IMR-90 (cell line): Measurements from ENCODE around the gene MTLN. TPM values are rescaled to one million over a fixed set of nuclear protein-coding genes. Genes with fewer than 3 reads are reported as not detected.
"Not testable (repeated sequence)": the region's sequence is repeated elsewhere in the genome, so short reads cannot be mapped to it uniquely, and the experiment has no call there.

Experiments used
- ATAC-seq: fragments of 200-7000 bp; cut with Tn5 transposase; 2 replicates; pipeline ENCODE4 v1.9.1; 2020; ENCODE audit warnings: low read depth, mild to moderate bottlenecking, moderate library complexity
- BruUV-seq: library from RNA; stranded (reverse); fragments of 400-500 nt; replicated peaks from 2 replicates; lab custom pipeline; 2021; lab: Mats Ljungman, UMichigan
- CTCF ChIA-PET: fragments of 300-600 bp; formaldehyde crosslinking; extraction: SDS; loops from one replicate; lab custom pipeline; 2021; ENCODE audit warnings: antibody characterized with exemption; lab: Yijun Ruan, JAX
- POLR2A ChIA-PET: fragments of 300-600 bp; sonication (Branson Sonifier 250); formaldehyde crosslinking; loops from one replicate; lab custom pipeline; 2022; ENCODE audit warnings: antibody characterized with exemption; ENCODE audit not compliant: unreplicated experiment; lab: Charles Lee
- DNase-seq: peaks from one replicate; pipeline ENCODE4 v3.0.0; 2013
- H2AFZ ChIP-seq: replicated peaks from 2 replicates; pipeline ENCODE3; 2013; ENCODE audit warnings: low read length, mild to moderate bottlenecking; ENCODE audit not compliant: poor library complexity
- H2AK5ac ChIP-seq: 2 replicates; pipeline ENCODE4 v1.6.1; 2013; ENCODE audit warnings: low read depth, low read length, inconsistent platforms
- H2AK9ac ChIP-seq: replicated peaks from 2 replicates; pipeline ENCODE3; 2013; ENCODE audit warnings: mild to moderate bottlenecking, low read depth, low read length, moderate library complexity; ENCODE audit not compliant: poor library complexity
- H2BK120ac ChIP-seq: 2 replicates; pipeline ENCODE4 v1.6.1; 2013; ENCODE audit warnings: low read depth, low read length, inconsistent platforms
- H2BK15ac ChIP-seq: 3 replicates; pipeline ENCODE4 v1.6.1; 2013; ENCODE audit warnings: low read depth, low read length, inconsistent platforms
- H2BK20ac ChIP-seq: 2 replicates; pipeline ENCODE4 v1.6.1; 2013; ENCODE audit warnings: low read depth, mild to moderate bottlenecking, inconsistent platforms, low read length, moderate library complexity
- H2BK5ac ChIP-seq: 2 replicates; pipeline ENCODE4 v1.6.1; 2013; ENCODE audit warnings: mild to moderate bottlenecking, low read depth, low read length, inconsistent platforms; ENCODE audit not compliant: poor library complexity, severe bottlenecking
- H3K14ac ChIP-seq: replicated peaks from 2 replicates; pipeline ENCODE4 v1.6.1; 2013; ENCODE audit warnings: low read depth, low read length, inconsistent platforms
- H3K18ac ChIP-seq: 2 replicates; pipeline ENCODE4 v1.6.1; 2013; ENCODE audit warnings: low read depth, low read length, control low read depth
- H3K23ac ChIP-seq: 2 replicates; pipeline ENCODE4 v1.6.1; 2013; ENCODE audit warnings: low read depth, low read length, inconsistent platforms
- H3K27ac ChIP-seq: 2 replicates; pipeline ENCODE4 v1.5.1; 2013; ENCODE audit warnings: mild to moderate bottlenecking, control low read depth, low read length; ENCODE audit not compliant: insufficient read depth
- H3K27me3 ChIP-seq: 2 replicates; pipeline ENCODE4 v1.6.1; 2013; ENCODE audit warnings: low read length; ENCODE audit not compliant: control insufficient read depth, insufficient read depth
- H3K36me3 ChIP-seq: 2 replicates; pipeline ENCODE4 v1.6.1; 2013; ENCODE audit warnings: low read length, mixed read lengths; ENCODE audit not compliant: control insufficient read depth, insufficient read depth
- H3K4ac ChIP-seq: 2 replicates; pipeline ENCODE4 v1.6.1; 2013; ENCODE audit warnings: low read depth, low read length, inconsistent platforms
- H3K4me1 ChIP-seq: 2 replicates; pipeline ENCODE4 v1.6.1; 2013; ENCODE audit warnings: low read length, mixed read lengths; ENCODE audit not compliant: control insufficient read depth, insufficient read depth
- H3K4me2 ChIP-seq: 2 replicates; pipeline ENCODE4 v1.6.1; 2013; ENCODE audit warnings: low read depth, mild to moderate bottlenecking, control low read depth, low read length, moderate library complexity
- H3K4me3 ChIP-seq: 2 replicates; pipeline ENCODE4 v1.5.1; 2013; ENCODE audit warnings: low read depth, mild to moderate bottlenecking, control low read depth, low read length, moderate library complexity; ENCODE audit not compliant: insufficient read depth
- H3K56ac ChIP-seq: 2 replicates; pipeline ENCODE4 v1.6.1; 2013; ENCODE audit warnings: low read length, inconsistent platforms; ENCODE audit not compliant: insufficient read depth; ENCODE audit errors: extremely low read depth
- H3K79me1 ChIP-seq, 2 experiments: 2 replicates each; pipeline ENCODE4 v1.6.1; 2013; ENCODE audit warnings: low read length in 2 of 2, inconsistent platforms in 1 of 2, low read depth in 1 of 2
- H3K9ac ChIP-seq: 2 replicates; pipeline ENCODE4 v1.6.1; 2013; ENCODE audit warnings: low read depth, low read length, control low read depth
- H3K9me1 ChIP-seq: 2 replicates; pipeline ENCODE4 v1.6.1; 2013; ENCODE audit warnings: low read length, inconsistent platforms; ENCODE audit not compliant: insufficient read depth
- H3K9me3 ChIP-seq: 2 replicates; pipeline ENCODE4 v1.6.1; 2013; ENCODE audit warnings: low read length; ENCODE audit not compliant: control insufficient read depth, insufficient read depth
- H4K20me1 ChIP-seq: 2 replicates; pipeline ENCODE4 v1.6.1; 2013; ENCODE audit warnings: low read length, inconsistent platforms; ENCODE audit not compliant: insufficient read depth
- H4K5ac ChIP-seq: 2 replicates; pipeline ENCODE4 v1.6.1; 2013; ENCODE audit warnings: mild to moderate bottlenecking, low read depth, low read length, control low read depth
- H4K8ac ChIP-seq, 2 experiments: 2 replicates each; pipeline ENCODE4 v1.6.1; 2013; ENCODE audit warnings: low read depth in 2 of 2, low read length in 2 of 2, control low read depth in 1 of 2, inconsistent platforms in 1 of 2
- H4K91ac ChIP-seq: 2 replicates; pipeline ENCODE4 v1.6.1; 2013; ENCODE audit warnings: low read depth, low read length, inconsistent platforms; ENCODE audit not compliant: insufficient read depth
- FOS ChIP-seq: fragments of 150-350 bp; IDR thresholded peaks from 2 replicates; pipeline ENCODE4 v1.6.1; 2016; ENCODE audit warnings: low read depth, low read length
- NFE2L2 ChIP-seq: fragments of 150-350 bp; IDR thresholded peaks from 2 replicates; pipeline ENCODE4 v1.6.1; 2016; ENCODE audit warnings: low read depth, mild to moderate bottlenecking, low read length
- WGBS, 2 experiments: methylation state at CpG; one replicate each; pipeline versions ENCODE4 v1.1.5 to v1.1.7; 2013; ENCODE audit warnings: missing lambda C conversion rate in 2 of 2; ENCODE audit not compliant: insufficient read length in 1 of 2; ENCODE audit errors: extremely low coverage in 2 of 2; 5-methylcytosine and 5-hydroxymethylcytosine counted together
- dilution Hi-C: fragments of 300-500 bp; cut with HindIII; formaldehyde crosslinking; loops from one replicate; pipeline ENCODE4 v1.14.3; 2018; ENCODE audit warnings: low sequenced_read_pairs; ENCODE audit not compliant: unreplicated experiment
- in situ Hi-C: fragments of 300-500 bp; cut with MboI; formaldehyde crosslinking; loops from 3 replicates; pipeline ENCODE4 v1.14.3; 2019; ENCODE audit warnings: low sequenced_read_pairs, inconsistent platforms, mixed read lengths
- intact Hi-C: fragments of 100-400 bp; cut with micrococcal nuclease; formaldehyde crosslinking; loops from 2 replicates; pipeline ENCODE4 v1.10.0; 2022
- polyA plus RNA-seq, 3 experiments: library from polyadenylated mRNA; depleted of rRNA; stranded (reverse); fragments of >200 nt; gene quantifications; 2 replicates each; pipeline ENCODE4 v1.2.3, GENCODE V29; 2012; ENCODE audit warnings: low replicate concordance in 1 of 3
- total RNA-seq: library from RNA; depleted of rRNA; stranded (reverse); fragments of >200 nt; gene quantifications from 2 replicates; pipeline ENCODE4 v1.2.3, GENCODE V29; 2012
- TF ChIP-seq, protein P1 (sequence below): conservative IDR thresholded peaks from 2 replicates; pipeline ENCODE4 v1.5.1; 2012; ENCODE audit warnings: mild to moderate bottlenecking, low read depth, low read length, improper control_type of control experiment

The MTLN gene
- total and polyA plus RNA-seq, 2 of the 4 experiments (the other 2 are of a cell fraction): 13.5 to 14.5 TPM

DNA sequence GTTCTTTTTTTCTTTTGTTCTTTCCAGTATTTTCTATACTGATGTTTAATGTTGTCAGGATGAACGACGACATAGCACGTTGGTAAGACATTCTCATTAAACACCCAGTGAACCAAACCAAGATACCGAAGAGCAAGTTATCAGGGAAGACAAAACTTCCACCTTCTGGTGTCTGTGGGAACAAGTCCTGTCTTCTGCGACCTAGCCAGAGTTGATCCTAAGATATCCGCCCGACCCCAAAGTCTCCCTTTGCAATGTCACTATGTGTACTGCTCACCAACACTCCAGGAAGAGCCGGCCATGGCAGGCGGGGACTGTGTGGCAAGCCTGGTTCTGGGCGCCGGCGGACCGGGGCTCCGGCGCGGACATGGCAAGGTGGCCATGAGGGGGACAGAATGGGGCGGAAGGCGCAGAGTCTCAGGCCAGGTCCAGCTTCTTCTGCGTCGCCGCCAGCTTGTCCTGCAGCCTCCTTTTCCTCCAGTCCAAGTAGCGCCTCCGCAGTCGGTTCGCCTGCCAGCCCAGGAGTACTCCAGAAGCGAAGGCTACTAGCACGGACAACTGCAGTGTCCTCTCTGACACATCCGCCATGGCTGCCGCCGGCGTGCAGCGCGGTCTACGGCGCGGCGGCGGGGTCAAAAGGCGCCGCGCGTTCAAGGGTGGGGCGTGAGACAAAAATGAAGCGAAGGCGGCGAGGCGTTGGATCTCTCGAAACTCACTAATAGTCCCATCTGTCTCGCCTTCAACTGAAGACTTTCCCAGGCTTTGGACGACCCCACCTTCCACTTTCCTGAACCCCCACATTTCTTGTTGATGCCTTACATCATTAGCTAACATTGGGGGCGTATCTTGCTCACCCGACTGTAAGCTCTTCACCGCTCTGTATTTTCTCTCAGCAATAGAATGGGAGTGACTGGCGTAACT is at the start of gene MTLN (continued):
- TF ChIP-seq, protein P1, sequence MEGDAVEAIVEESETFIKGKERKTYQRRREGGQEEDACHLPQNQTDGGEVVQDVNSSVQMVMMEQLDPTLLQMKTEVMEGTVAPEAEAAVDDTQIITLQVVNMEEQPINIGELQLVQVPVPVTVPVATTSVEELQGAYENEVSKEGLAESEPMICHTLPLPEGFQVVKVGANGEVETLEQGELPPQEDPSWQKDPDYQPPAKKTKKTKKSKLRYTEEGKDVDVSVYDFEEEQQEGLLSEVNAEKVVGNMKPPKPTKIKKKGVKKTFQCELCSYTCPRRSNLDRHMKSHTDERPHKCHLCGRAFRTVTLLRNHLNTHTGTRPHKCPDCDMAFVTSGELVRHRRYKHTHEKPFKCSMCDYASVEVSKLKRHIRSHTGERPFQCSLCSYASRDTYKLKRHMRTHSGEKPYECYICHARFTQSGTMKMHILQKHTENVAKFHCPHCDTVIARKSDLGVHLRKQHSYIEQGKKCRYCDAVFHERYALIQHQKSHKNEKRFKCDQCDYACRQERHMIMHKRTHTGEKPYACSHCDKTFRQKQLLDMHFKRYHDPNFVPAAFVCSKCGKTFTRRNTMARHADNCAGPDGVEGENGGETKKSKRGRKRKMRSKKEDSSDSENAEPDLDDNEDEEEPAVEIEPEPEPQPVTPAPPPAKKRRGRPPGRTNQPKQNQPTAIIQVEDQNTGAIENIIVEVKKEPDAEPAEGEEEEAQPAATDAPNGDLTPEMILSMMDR: no peak
- no peak for TF ChIP-seq FOS
- TF ChIP-seq NFE2L2: no peak

DNA sequence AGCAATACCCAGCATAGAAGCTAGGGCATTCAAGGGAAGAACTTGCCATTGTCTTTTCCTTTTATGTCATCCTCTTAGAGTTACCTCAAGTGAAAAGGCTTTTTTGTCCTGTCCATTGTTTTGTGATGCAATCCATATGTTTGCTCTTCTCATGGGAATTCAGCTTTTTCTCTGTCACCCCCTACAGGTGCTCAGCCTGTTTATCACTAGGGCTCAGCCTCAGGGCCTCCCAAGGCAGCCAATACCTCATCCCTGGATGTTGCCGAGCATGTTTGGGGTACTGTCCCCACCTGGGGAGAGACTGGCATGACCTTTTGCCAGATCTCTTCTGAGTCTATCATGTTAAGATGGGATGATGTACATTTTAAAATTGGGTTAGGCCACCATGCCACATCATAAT is 49.6 kb upstream of the MTLN start:
- H2AK9ac ChIP-seq, H4K8ac ChIP-seq, H3K18ac ChIP-seq, H2AK5ac ChIP-seq, H3K23ac ChIP-seq, H2BK5ac ChIP-seq, ATAC-seq, H2BK15ac ChIP-seq, H3K79me1 ChIP-seq, H4K91ac ChIP-seq, H4K5ac ChIP-seq, H3K9me3 ChIP-seq, H3K14ac ChIP-seq, H2AFZ ChIP-seq, H3K9me1 ChIP-seq, H3K56ac ChIP-seq, in situ Hi-C loops, H2BK20ac ChIP-seq, POLR2A ChIA-PET, dilution Hi-C loops, CTCF ChIA-PET, H2BK120ac ChIP-seq, intact Hi-C loops, H4K20me1 ChIP-seq, H3K4me2 ChIP-seq, DNase-seq, H3K9ac ChIP-seq, H3K27ac ChIP-seq, H3K36me3 ChIP-seq, H3K4me3 ChIP-seq, BruUV-seq, H3K27me3 ChIP-seq, H3K4me1 ChIP-seq, H3K4ac ChIP-seq: not testable (repeated sequence)
- WGBS, 2 experiments: no CpG with 5 or more reads among the region's 1 CpG
